WTC11 (cell line): ENCODE data around the gene C3. TPM values are rescaled to one million over a fixed set of nuclear protein-coding genes. Genes with fewer than 3 reads are reported as not detected.

Experiments used
- ATAC-seq: fragments of 200-7000 bp; cut with Tn5 transposase; 2 replicates; pipeline ENCODE4 v1.10.0; 2021; ENCODE audit warnings: mild to moderate bottlenecking, moderate library complexity
- CTCF ChIA-PET: fragments of 300-600 bp; sonication (Branson Sonifier 250); formaldehyde crosslinking; loops from one replicate; lab custom pipeline; 2021; ENCODE audit warnings: antibody characterized with exemption; lab: Charles Lee
- POLR2A ChIA-PET: fragments of 350-600 bp; sonication (Branson Sonifier 250); formaldehyde crosslinking; loops from one replicate; lab custom pipeline; 2021; ENCODE audit warnings: antibody characterized with exemption; lab: Charles Lee
- DNase-seq: peaks from one replicate; pipeline ENCODE4 v3.0.0; 2021; ENCODE audit warnings: low spot score
- H3K27ac Mint-ChIP-seq: 2 replicates; pipeline ENCODE4 v1.8.0; 2021; ENCODE audit warnings: mixed read lengths
- H3K27me3 Mint-ChIP-seq: 2 replicates; pipeline ENCODE4 v1.8.0; 2021; ENCODE audit warnings: low read depth, mild to moderate bottlenecking, moderate library complexity, mixed read lengths
- H3K36me3 Mint-ChIP-seq: 2 replicates; pipeline ENCODE4 v1.8.0; 2021; ENCODE audit warnings: mixed read lengths
- H3K4me1 Mint-ChIP-seq: 2 replicates; pipeline ENCODE4 v1.8.0; 2022; ENCODE audit warnings: mixed read lengths
- H3K4me3 Mint-ChIP-seq: 2 replicates; pipeline ENCODE4 v1.8.0; 2021; ENCODE audit warnings: mild to moderate bottlenecking, moderate library complexity, mixed read lengths
- H3K9me3 Mint-ChIP-seq: 2 replicates; pipeline ENCODE4 v1.8.0; 2021; ENCODE audit warnings: mixed read lengths
- CREB1 ChIP-seq: sonication (generic); formaldehyde crosslinking; IDR thresholded peaks from 2 replicates; pipeline ENCODE4 v1.8.0; 2023; ENCODE audit warnings: mild to moderate bottlenecking, missing genetic modification reagents
- CREM ChIP-seq: sonication (generic); formaldehyde crosslinking; IDR thresholded peaks from 2 replicates; pipeline ENCODE4 v1.8.1; 2022; ENCODE audit warnings: mild to moderate bottlenecking, missing genetic modification reagents, moderate library complexity
- FOXK1 ChIP-seq: sonication (generic); formaldehyde crosslinking; IDR thresholded peaks from 2 replicates; pipeline ENCODE4 v1.8.0; 2022; ENCODE audit warnings: mild to moderate bottlenecking, moderate library complexity, missing genetic modification reagents
- JAZF1 ChIP-seq: fragments of 250-450 bp; sonication (Bioruptor Pico); IDR thresholded peaks from 2 replicates; pipeline ENCODE4 v1.9.0; 2021; ENCODE audit warnings: moderate library complexity, mild to moderate bottlenecking, inconsistent platforms
- KAT7 ChIP-seq: sonication (generic); formaldehyde crosslinking; IDR thresholded peaks from 2 replicates; pipeline ENCODE4 v1.8.1; 2023; ENCODE audit warnings: missing genetic modification reagents, mild to moderate bottlenecking, borderline replicate concordance
- NR3C1 ChIP-seq: sonication (generic); formaldehyde crosslinking; conservative IDR thresholded peaks from 2 replicates; pipeline ENCODE4 v1.8.1; 2023; ENCODE audit warnings: low read depth, mild to moderate bottlenecking, missing genetic modification reagents
- RELA ChIP-seq: sonication (generic); formaldehyde crosslinking; IDR thresholded peaks from 2 replicates; pipeline ENCODE4 v1.8.1; 2022; ENCODE audit warnings: missing genetic modification reagents, mild to moderate bottlenecking, borderline replicate concordance
- SMAD3 ChIP-seq: sonication (generic); formaldehyde crosslinking; IDR thresholded peaks from 2 replicates; pipeline ENCODE4 v1.8.0; 2022; ENCODE audit warnings: missing genetic modification reagents, mild to moderate bottlenecking, borderline replicate concordance
- TCF7 ChIP-seq: sonication (generic); formaldehyde crosslinking; IDR thresholded peaks from 2 replicates; pipeline ENCODE4 v1.8.0; 2022; ENCODE audit warnings: mild to moderate bottlenecking, low read depth, missing genetic modification reagents, moderate library complexity
- ZBTB21 ChIP-seq: sonication (generic); formaldehyde crosslinking; IDR thresholded peaks from 2 replicates; pipeline ENCODE4 v1.8.1; 2023; ENCODE audit warnings: mild to moderate bottlenecking, missing genetic modification reagents, borderline replicate concordance
- ZNF138 ChIP-seq: sonication (generic); formaldehyde crosslinking; conservative IDR thresholded peaks from 2 replicates; pipeline ENCODE4 v1.8.1; 2022; ENCODE audit warnings: mild to moderate bottlenecking, moderate library complexity, missing genetic modification reagents
- ZNF219 ChIP-seq: sonication (generic); formaldehyde crosslinking; IDR thresholded peaks from 2 replicates; pipeline ENCODE4 v1.8.0; 2023; ENCODE audit warnings: missing genetic modification reagents, mild to moderate bottlenecking, borderline replicate concordance
- ZNF423 ChIP-seq: fragments of 250-450 bp; sonication (Bioruptor Pico); IDR thresholded peaks from 2 replicates; pipeline ENCODE4 v2.1.2; 2022; ENCODE audit warnings: mild to moderate bottlenecking, moderate library complexity
- ZNF671 ChIP-seq: fragments of 250-450 bp; sonication (Bioruptor Pico); IDR thresholded peaks from 2 replicates; pipeline ENCODE4 v1.8.0; 2021; ENCODE audit warnings: mild to moderate bottlenecking
- total RNA-seq: library from RNA; stranded (reverse); gene quantifications from 3 replicates; pipeline ENCODE4 v1.2.3, GENCODE V29; 2021
- TF ChIP-seq, protein P1 (sequence below): fragments of 250-450 bp; sonication (Bioruptor Pico); conservative IDR thresholded peaks from 2 replicates; pipeline ENCODE4 v1.9.0; 2021; ENCODE audit warnings: mild to moderate bottlenecking
- TF ChIP-seq, protein P2 (sequence below): sonication (generic); formaldehyde crosslinking; IDR thresholded peaks from 2 replicates; pipeline ENCODE4 v1.8.1; 2023; ENCODE audit warnings: mild to moderate bottlenecking, missing genetic modification reagents
- TF ChIP-seq, protein P3 (sequence below): sonication (generic); formaldehyde crosslinking; IDR thresholded peaks from 2 replicates; pipeline ENCODE4 v1.8.1; 2023; ENCODE audit warnings: mild to moderate bottlenecking, missing genetic modification reagents, borderline replicate concordance
- TF ChIP-seq, protein P4 (sequence below): sonication (generic); formaldehyde crosslinking; IDR thresholded peaks from 2 replicates; pipeline ENCODE4 v1.8.1; 2022; ENCODE audit warnings: mild to moderate bottlenecking, moderate library complexity, missing genetic modification reagents
- TF ChIP-seq, protein P5 (sequence below): sonication (generic); formaldehyde crosslinking; IDR thresholded peaks from 2 replicates; pipeline ENCODE4 v1.8.0; 2022; ENCODE audit warnings: mild to moderate bottlenecking, missing genetic modification reagents
- TF ChIP-seq, protein P6 (sequence below): sonication (generic); formaldehyde crosslinking; IDR thresholded peaks from 2 replicates; pipeline ENCODE4 v1.8.1; 2023; ENCODE audit warnings: mild to moderate bottlenecking, moderate library complexity, missing genetic modification reagents

C3 gene
- total RNA-seq, 1 experiment from 2014 or later, result 7.0 TPM

DNA sequence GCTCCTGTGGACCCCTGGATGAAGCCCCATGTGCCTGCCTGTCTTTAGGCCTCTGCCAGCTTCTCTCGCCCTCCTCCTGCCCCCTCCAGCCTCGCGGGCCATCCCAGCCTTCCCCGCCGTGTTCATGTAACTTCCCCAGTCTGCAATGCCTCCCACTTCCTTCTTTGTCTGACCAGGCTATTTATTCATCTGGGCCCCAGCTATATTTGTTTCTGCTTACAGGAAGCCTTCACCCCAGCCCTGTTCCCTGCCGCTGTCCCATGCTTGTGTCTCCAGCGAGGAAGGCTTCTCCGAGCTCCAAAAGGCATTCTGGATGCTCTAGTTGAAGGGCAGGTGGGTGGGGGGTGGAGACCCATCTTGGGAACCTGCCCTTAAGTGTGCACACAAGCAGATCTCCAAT, 7.9 kb upstream of the C3 start:
- no peak overlapping the region for H3K27ac Mint-ChIP-seq
- no peak for ATAC-seq

DNA sequence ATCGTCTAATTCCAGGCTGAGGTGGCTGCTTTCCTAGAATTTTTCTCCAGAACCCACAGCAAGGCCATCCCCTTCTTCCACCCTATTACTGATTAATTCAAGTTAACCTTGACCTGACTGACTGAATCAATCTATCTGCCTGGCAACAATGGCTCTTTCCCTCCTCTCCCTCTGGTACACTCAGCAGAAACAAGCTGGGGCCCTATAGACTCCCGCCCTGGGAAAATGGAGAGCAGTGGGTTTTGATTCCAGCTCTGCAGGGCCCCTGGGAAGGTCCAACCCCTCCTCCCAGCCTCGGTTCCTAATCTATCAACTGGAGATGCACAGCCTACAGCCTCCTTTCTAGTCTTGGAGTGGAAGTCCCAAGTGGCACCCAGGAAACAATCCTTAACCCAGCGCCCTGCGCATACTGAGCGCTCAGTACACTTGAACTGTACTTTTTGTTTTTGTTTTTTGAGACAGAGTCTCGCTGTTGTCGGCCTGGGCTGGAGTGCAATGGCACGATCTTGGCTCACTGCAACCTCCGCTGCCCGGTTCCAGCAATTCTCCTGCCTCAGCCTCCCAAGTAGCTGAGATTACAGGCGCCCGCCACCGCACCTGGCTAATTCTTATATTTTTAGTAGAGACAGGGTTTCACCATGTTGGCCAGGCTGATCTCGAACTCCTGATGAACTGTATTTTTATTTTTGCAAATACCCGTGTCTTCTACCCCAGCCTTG, 5.2 kb upstream of the C3 start:
- ChIA-PET POLR2A (interaction anchor here (0.6 to 1.1 kb wide), 2 partner anchors 12 to 352 kb away, joined by 3 to 5 read pairs; partner anchors contain the start of gene GPR108), CTCF (interaction anchor here (0.5 to 1.7 kb wide), 4 partner anchors 11 to 176 kb away, joined by 3 to 6 read pairs (median 4); no protein-coding TSS in a partner anchor)
- no peak overlapping the region for H3K27ac Mint-ChIP-seq
- H3K9me3 Mint-ChIP-seq, result 0 out of 2 replicates have a peak, but pooled peaks cover 6% of the 10 kb centered on the region
- no peak overlapping the region for H3K4me3 Mint-ChIP-seq
- ATAC-seq (no peak), DNase-seq (no peak)
- H3K27me3 Mint-ChIP-seq, result no peaks in the 10 kb centered on the region
- peaks cover 10% of the 10 kb centered on the region for H3K4me1 Mint-ChIP-seq
- TF ChIP-seq ZNF138 (CRISPR knock-in tag), result no peak
- TF ChIP-seq RELA (CRISPR knock-in tag), result no peak
- TF ChIP-seq ZNF219 (CRISPR knock-in tag), result no peak
- no peak for TF ChIP-seq CREM (CRISPR knock-in tag)
- TF ChIP-seq SMAD3 (CRISPR knock-in tag), result no peak
- TF ChIP-seq JAZF1 (CRISPR knock-in tag), result no peak
- TF ChIP-seq CREB1 (CRISPR knock-in tag), result no peak
- TF ChIP-seq, protein P1, sequence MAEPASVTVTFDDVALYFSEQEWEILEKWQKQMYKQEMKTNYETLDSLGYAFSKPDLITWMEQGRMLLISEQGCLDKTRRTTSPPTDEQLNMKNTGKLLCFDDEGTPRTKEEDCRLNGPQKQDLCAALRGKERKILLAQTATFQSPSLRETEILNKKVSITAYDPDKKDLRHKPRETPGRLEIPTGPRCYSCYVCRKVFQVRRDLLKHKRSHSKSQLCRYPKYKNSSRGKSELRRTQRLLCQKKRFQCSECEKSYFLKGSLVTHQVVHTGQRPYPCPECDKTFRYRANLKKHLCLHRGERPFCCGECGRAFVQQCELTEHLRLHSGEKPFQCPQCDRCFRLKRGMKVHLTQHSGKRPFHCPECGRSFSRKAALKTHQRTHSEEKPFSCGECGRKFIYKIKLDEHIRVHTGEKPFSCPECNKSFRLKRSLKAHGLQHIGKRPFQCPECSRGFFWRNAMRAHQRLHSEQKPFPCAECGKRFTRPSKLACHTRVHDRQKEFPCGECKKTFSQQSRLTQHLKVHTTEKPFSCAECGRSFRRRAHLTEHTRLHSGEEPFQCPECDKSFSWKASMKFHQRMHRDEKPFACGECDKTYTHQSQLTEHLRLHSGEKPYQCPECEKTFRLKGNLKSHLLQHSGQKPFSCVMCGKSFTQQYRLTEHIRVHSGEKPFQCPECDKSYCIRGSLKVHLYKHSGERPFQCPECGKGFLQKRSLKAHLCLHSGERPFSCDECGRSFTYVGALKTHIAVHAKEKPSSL (CRISPR knock-in tag), result no peak
- TF ChIP-seq, protein P2, sequence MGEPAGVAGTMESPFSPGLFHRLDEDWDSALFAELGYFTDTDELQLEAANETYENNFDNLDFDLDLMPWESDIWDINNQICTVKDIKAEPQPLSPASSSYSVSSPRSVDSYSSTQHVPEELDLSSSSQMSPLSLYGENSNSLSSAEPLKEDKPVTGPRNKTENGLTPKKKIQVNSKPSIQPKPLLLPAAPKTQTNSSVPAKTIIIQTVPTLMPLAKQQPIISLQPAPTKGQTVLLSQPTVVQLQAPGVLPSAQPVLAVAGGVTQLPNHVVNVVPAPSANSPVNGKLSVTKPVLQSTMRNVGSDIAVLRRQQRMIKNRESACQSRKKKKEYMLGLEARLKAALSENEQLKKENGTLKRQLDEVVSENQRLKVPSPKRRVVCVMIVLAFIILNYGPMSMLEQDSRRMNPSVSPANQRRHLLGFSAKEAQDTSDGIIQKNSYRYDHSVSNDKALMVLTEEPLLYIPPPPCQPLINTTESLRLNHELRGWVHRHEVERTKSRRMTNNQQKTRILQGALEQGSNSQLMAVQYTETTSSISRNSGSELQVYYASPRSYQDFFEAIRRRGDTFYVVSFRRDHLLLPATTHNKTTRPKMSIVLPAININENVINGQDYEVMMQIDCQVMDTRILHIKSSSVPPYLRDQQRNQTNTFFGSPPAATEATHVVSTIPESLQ (CRISPR knock-in tag), result no peak
- no peak for TF ChIP-seq ZNF671 (CRISPR knock-in tag)
- TF ChIP-seq, protein P3, sequence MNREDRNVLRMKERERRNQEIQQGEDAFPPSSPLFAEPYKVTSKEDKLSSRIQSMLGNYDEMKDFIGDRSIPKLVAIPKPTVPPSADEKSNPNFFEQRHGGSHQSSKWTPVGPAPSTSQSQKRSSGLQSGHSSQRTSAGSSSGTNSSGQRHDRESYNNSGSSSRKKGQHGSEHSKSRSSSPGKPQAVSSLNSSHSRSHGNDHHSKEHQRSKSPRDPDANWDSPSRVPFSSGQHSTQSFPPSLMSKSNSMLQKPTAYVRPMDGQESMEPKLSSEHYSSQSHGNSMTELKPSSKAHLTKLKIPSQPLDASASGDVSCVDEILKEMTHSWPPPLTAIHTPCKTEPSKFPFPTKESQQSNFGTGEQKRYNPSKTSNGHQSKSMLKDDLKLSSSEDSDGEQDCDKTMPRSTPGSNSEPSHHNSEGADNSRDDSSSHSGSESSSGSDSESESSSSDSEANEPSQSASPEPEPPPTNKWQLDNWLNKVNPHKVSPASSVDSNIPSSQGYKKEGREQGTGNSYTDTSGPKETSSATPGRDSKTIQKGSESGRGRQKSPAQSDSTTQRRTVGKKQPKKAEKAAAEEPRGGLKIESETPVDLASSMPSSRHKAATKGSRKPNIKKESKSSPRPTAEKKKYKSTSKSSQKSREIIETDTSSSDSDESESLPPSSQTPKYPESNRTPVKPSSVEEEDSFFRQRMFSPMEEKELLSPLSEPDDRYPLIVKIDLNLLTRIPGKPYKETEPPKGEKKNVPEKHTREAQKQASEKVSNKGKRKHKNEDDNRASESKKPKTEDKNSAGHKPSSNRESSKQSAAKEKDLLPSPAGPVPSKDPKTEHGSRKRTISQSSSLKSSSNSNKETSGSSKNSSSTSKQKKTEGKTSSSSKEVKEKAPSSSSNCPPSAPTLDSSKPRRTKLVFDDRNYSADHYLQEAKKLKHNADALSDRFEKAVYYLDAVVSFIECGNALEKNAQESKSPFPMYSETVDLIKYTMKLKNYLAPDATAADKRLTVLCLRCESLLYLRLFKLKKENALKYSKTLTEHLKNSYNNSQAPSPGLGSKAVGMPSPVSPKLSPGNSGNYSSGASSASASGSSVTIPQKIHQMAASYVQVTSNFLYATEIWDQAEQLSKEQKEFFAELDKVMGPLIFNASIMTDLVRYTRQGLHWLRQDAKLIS (CRISPR knock-in tag), result no peak
- no peak for TF ChIP-seq KAT7
- TF ChIP-seq TCF7 (CRISPR knock-in tag), result no peak
- TF ChIP-seq, protein P4, sequence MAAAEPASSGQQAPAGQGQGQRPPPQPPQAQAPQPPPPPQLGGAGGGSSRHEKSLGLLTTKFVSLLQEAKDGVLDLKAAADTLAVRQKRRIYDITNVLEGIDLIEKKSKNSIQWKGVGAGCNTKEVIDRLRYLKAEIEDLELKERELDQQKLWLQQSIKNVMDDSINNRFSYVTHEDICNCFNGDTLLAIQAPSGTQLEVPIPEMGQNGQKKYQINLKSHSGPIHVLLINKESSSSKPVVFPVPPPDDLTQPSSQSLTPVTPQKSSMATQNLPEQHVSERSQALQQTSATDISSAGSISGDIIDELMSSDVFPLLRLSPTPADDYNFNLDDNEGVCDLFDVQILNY (CRISPR knock-in tag), result no peak
- TF ChIP-seq FOXK1 (CRISPR knock-in tag), result no peak
- no peaks in the 10 kb centered on the region for H3K36me3 Mint-ChIP-seq

More for the DNA sequence above, 7.9 kb upstream of the C3 start:
- H3K9me3 Mint-ChIP-seq, result 0 out of 2 replicates have a peak, but pooled peaks cover 6% of the 10 kb centered on the region
- no peak for DNase-seq
- no peak overlapping the region for H3K4me3 Mint-ChIP-seq
- H3K27me3 Mint-ChIP-seq, result no peaks in the 10 kb centered on the region
- peaks cover 9% of the 10 kb centered on the region for H3K36me3 Mint-ChIP-seq
- ChIA-PET CTCF (interaction anchor here (0.7 to 1.5 kb wide), 3 partner anchors 8 to 58 kb away, joined by 3 to 4 read pairs (median 3); partner anchors contain the start of gene TNFSF14), POLR2A (no interaction called here)
- no peak for TF ChIP-seq ZBTB21 (CRISPR knock-in tag)
- no peak for TF ChIP-seq NR3C1 (CRISPR knock-in tag)
- TF ChIP-seq ZNF423 (CRISPR knock-in tag), result no peak
- TF ChIP-seq ZNF219 (CRISPR knock-in tag), result no peak
- TF ChIP-seq, protein P5, sequence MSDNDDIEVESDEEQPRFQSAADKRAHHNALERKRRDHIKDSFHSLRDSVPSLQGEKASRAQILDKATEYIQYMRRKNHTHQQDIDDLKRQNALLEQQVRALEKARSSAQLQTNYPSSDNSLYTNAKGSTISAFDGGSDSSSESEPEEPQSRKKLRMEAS (CRISPR knock-in tag), result no peak
- no peak for TF ChIP-seq ZNF138 (CRISPR knock-in tag)
- TF ChIP-seq, protein P6, sequence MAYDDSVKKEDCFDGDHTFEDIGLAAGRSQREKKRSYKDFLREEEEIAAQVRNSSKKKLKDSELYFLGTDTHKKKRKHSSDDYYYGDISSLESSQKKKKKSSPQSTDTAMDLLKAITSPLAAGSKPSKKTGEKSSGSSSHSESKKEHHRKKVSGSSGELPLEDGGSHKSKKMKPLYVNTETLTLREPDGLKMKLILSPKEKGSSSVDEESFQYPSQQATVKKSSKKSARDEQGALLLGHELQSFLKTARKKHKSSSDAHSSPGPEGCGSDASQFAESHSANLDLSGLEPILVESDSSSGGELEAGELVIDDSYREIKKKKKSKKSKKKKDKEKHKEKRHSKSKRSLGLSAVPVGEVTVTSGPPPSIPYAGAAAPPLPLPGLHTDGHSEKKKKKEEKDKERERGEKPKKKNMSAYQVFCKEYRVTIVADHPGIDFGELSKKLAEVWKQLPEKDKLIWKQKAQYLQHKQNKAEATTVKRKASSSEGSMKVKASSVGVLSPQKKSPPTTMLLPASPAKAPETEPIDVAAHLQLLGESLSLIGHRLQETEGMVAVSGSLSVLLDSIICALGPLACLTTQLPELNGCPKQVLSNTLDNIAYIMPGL (CRISPR knock-in tag), result no peak
- H3K4me1 Mint-ChIP-seq, result peaks cover 3% of the 10 kb centered on the region
